UCSD-AML1 (cell line): ENCODE data around the gene AFAP1L1.
"Not testable (repeated sequence)": the region's sequence is repeated elsewhere in the genome, so short reads cannot be mapped to it uniquely, and the experiment has no call there.

ENCODE experiments used
- DNase-seq: peaks from one replicate; lab custom pipeline; 2025; ENCODE audit not compliant: unreplicated experiment; lab: John Stamatoyannopoulos, UW

Gene AFAP1L1

DNA sequence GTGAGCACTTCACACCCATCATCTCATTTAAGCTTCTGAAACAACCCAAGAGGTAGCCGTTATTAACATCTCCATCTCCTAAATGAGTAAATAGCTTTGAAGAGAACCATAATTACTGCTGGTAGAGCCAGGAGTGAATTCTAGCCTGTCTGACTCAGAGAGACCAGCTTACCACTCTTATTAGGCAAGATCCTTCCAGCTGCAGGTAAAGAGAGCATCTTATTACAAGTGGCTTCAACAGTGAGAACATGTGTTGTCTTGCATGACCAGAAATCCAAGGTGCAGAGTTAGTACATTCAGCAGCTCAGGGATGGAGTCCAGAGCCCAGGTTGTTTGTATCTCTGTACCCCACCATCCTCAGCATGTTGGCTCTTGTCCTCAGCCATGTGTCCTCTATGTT lies 10.9 kb upstream of the AFAP1L1 start:
- no peak for DNase-seq

GRCh38 chr5:149261246-149261645 lies 10.4 kb upstream of the AFAP1L1 start:
- DNase-seq: no peak

GRCh38 chr5:149262315-149262714 lies 9.3 kb upstream of the AFAP1L1 start:
- DNase-seq: no peak

- DNase-seq: no peak
These were observed 7.1 kb upstream of the AFAP1L1 start for GRCh38 chr5:149264439-149265067.

GRCh38 chr5:149265068-149265465 lies 6.6 kb upstream of the AFAP1L1 start:
- no peak for DNase-seq

DNA sequence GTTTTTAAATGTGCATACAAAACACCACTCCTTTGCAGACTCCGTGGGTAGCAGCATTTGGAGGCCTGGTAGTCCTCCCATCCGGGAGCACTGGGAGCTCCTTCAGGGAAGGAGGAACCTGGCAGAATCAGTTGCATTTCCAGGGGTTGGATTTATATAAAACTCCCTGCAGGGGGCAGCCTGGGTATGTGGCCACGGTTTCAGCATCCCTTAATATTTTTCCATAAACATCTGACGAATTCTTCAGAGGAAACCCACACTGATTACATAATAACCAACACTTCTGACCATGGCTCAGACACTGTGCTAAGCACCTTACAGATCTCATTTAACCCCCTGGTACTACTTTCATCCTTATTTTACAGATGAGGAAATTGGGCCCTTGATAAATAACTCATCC lies 6.1 kb upstream of the AFAP1L1 start:
- DNase-seq: peak; percentile 43

GRCh38 chr5:149267241-149267973 lies 4.3 kb upstream of the AFAP1L1 start:
- DNase-seq: no peak

DNA sequence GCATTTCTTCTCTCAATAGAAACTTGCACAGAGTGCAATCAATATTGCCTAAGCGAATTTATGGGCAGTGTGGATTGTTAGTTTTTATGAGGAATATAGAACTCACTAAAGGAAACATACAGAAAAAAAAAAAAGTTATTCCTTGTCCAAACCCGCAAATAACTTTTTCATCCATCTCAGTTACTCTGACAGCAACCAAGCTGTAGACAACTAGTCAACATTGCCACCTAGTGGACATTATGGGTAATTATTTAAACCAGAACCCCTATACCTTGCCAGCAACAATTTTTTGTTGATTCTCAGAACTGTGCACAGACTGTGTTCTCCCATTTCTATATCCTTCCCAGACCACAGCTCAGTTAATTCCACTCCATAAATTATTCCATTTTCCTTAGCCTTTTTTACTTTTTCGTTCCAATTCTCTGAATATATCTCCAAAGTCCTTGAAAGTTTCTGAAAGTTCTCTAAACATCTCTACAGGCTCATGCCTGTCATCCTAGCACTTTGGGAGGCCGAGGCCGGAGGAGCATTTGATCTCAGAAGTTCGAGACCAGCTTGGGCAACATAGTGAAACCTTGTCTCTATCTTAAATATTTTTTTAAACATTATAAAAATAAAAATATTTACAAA lies 2.6 kb upstream of the AFAP1L1 start:
- no peak for DNase-seq

DNA sequence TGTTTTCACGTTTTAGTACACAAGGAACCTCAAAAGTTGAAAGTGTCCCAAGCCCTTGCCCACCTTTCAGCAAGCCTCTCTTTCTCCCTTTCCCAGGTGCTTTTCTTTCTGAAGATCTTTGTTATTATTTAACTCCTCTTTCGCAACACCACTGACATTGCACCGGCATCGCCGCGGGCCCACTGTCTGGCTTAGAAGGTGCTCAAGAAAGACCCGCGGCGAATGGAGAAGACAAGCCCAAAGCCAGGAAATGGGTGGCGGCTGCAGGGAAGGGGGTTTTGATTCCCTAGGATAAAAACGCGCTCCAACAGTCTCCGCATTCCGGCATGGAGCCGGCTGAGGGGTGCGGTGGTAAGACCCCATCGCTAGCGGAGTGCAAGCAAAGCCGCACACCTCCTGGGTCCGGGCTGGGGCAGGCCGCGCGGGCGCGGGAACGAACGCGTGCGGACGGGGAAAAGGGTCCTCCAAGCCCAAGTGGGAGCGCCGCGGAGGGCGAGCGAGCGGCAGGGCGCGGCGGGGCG lies 404 bp upstream of the AFAP1L1 start:
- no peak for DNase-seq

GRCh38 chr5:149272781-149273180 lies 1.1 kb downstream of the AFAP1L1 start:
- DNase-seq: not testable (repeated sequence)

- DNase-seq: no peak
These were observed 1.6 kb downstream of the AFAP1L1 start for GRCh38 chr5:149273237-149273636.

DNA sequence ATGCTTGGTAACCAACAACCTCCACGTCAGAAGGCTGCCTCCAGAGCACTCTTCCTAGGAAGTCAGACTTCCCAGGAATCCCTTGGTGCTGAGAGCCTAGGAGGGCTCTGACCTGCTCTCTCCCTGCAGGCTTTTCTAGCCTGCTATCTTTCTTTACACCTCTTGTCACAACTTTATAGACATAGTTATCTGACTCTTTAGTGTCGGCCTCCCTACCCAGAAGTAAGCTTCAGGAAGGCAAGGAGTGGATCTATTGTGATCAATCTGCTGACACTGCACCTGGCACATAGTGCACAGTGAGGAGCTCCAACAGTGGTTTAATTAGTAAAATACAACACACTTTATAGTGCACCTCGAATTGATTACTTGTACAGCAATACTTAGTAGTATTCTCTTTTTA lies 2.3 kb downstream of the AFAP1L1 start:
- DNase-seq: no peak

DNA sequence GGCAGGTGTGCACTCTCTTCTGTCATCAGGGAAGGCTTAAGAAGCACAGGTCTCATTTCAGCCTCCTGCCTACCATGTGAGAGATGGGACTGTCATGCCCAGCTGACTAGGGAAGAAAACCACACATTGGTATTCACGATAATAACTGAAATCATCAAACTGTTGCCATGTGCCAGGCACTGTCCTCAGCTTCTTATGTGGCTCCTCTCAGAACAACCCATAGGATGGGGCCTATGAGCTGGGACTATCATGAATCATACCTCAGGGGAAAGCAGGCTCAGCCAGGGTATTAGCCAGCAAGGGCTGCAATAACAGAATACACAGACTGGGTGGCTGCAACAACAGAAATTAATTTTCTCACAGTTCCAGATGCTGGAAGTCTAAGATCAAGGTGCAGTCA lies 3.3 kb downstream of the AFAP1L1 start:
- DNase-seq: no peak

DNA sequence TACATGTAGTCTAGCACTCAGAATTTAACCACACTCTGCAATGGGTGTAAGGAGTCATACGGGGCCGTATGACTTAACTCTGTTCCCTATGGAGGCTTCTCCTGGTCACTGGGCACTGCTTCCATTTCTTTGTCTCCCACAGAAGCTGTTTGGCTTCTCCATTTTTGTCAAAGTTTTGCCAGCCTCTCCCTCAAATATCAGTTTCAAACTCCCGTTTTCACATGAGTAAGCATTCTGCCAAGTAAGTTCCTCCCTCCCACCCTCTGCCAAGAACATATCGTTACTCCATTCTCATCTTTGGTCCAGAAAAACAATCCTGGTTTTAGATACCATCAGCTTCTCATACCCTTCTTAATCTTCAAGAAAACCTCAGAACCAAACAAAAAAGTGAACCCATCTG lies 6.1 kb downstream of the AFAP1L1 start:
- DNase-seq: no peak

GRCh38 chr5:149278451-149279210 lies 7.0 kb downstream of the AFAP1L1 start:
- DNase-seq: no peak

DNA sequence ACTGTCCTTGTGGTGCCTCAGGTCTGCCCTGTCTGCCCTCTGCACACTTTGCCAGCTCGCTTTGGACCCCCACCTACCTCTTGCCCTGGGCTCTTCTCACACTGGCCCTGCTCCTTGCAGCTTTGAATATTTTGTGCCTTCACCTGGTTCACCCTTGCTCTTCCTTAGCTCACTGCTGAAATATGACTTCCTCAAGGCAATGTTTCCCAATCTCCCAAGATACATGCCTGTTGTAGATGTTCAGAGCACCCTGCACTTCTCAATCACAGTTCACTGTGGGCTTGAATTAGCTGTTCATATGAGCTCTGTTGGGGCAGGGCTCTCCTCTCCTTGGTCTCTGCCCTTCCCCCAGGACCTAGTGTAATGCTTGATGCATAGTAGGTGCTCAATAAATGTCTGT lies 8.0 kb downstream of the AFAP1L1 start:
- DNase-seq: no peak

- no peak for DNase-seq
These were observed 8.5 kb downstream of the AFAP1L1 start for GRCh38 chr5:149280124-149280523.

DNA sequence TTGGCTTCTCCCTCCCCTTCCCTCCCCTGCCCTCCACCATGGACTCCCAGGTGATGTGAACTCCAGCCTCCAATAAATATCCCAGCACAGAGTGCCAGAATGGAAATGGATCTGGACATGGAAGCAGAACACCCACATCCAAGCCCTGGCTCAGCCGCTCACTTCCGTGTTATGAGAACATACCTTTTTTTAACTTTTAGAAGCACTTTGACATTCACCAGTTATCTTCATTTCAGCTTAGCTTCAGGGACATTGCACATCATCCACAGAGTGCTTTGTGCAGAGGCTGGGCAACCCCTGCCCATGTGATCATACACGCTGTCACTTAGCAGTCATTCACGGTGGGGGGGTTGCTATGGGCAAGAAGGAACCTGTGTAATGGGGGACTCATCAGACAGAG lies 9.1 kb downstream of the AFAP1L1 start:
- no peak for DNase-seq

GRCh38 chr5:149282027-149282965 lies 10.6 kb downstream of the AFAP1L1 start:
- DNase-seq: no peak

DNA sequence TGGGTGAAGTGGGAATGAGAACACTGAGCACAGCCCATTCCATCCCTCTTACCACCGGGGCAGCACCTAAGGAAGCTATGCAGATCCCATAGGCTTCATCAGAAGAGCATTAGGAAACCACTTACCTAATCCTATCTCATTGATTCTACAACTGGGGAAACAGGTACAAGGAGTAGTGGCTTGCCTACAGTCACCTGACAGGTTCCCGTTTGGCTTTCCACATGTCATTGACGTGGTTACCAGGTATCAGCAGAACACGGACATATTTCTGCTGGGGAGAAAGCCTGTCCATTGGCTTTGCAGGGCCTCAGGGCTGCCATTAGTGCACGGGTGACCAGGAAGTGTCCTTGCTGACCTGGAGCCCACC lies 11.3 kb downstream of the AFAP1L1 start:
- no peak for DNase-seq
